NCI-H526 treated with DMSO at 0.1 percent for 48 hours (cell line): ENCODE measurements around the gene FAM83D.

Experiments
- DNase-seq: peaks from one replicate; lab custom pipeline; 2025; lab: John Stamatoyannopoulos, UW

Gene FAM83D

DNA sequence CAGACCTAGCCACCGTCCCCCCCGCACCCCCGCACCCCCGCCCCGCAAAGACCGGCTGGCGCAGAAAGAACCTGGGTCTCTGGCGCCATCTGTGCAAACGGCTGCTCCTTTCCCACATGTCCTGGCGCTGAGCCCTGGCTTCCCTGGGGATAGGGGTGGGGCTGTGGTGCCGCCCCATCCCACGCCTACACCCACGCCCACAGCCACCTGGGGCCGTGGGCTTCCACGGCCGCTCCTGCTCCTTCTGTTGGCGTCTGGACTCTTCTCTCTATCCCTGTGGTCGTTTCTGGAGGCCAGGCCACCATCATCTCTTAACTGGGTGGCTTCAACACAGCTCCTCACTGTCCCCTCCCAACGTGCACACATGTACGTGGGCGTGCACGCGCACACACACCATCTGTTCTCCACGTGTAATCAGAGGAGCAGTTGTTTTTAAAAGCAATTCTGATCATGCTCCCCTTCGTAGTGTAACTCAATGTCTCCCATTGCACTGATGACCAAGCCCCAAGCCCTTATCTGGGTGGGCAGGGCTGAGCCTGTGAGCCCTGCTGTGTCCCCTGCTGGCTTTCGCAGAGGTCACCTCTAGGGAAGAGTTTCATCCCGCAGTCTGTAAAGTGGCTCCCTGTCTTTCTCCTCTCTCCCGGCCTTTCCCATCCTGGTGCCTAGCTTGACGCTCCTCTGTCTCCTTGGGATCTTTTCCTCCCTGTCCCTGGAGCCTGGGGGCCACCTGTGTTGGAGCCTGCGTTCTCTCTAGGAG is 31.9 kb upstream of the FAM83D start:
- no peak for DNase-seq

DNA sequence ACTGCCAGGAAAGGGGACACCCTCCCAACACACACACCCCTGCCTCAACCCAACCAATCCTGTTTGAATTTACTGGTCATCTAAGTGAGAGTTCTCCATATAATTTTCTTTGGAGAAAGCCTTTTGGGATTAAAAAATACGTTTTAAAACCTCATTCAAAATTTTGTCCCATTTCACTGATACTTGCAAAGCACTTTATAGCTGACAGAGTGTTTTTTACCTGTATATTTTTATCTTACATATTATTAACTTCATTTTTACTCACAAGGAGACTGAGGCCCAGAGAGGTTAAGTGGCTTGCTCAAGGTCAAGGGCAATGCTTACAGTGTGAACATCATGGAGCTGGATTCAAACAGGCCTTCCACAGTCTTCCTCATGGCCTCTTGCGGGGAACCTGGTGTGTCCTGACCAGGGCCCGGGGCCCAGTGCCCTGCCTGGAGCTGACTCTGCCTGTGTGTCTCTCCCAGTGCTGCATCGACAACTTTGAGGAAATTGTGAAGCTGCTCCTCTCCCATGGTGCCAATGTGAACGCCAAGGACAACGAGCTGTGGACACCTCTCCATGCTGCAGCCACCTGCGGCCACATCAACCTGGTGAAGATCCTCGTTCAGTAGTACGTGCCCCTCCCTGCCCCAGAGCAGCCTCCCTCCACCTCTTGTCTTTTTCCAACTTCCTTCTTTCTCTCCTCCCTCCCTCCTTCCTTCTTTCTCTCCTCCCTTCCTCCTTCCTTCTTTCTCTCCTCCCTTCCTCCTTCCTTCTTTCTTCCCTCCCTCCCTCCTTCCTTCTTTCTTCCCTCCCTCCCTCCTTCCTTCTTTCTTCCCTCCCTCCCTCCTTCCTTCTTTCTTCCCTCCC is 30.9 kb upstream of the FAM83D start:
- DNase-seq: no peak

DNA sequence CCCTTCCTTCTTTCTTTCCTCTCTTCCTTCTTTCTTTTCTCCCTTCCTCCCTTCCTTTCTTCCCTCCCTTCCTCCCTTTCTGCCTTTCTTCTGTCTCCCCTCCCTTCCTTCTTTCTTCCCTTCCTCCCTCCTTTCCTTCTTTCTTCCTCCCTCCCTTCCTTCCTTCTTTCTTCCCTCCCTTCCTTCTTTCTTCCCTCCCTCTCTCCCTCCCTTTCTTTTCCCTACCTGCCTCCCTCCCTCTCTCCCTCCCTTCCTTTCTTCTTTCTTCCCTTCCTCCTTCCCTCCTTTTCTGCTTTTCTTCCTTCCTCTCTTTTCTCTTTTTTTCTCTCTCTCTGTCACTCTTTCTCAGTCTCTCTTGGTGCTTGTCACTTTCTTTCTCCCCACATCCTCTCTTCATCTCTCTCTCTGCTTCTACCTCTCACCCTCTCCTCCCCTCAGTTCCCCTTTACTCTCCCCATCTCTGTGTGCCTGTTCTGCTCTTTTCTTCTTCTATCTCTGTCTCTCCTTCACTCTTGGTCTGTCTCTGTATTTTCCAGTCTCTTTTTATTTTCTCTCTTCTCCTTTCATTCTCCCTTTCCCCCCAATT is 30.1 kb upstream of the FAM83D start:
- no peak for DNase-seq

DNA sequence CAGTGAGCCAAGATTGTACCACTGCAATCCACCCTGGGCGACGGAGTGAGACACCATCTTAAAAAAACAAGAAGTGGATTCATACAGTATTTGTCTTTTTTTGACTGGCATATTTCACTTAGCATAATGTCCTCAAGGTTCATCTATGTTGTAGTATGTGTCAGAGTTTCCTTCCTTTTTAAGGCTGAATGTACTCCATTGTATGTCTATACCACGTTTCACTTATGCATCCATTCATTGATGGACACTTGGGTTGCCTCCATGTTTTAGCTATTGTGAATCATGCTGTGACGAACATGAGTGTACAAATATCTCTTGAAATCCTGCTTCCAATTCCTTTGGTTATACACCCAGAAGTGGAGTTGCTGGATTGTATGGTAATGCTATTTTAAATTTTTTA is 28.9 kb upstream of the FAM83D start:
- no peak for DNase-seq

DNA sequence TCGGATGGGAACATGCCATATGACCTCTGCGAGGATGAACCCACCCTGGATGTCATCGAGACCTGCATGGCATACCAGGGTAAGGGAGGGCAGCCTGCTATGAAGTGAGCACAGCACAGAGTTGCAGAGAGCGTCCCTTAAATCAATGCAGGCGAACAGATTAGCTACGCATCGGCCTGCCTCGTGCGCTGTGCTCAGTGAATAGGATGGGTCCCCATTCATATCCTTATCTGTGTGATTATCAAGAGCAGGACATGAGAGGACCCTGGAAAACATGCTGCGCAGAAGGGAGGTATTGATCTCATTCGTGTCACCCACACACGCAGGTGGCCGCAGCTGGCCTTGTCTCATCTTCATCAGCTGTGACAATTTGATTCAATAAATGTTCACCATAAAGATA is 25.6 kb upstream of the FAM83D start:
- no peak for DNase-seq

DNA sequence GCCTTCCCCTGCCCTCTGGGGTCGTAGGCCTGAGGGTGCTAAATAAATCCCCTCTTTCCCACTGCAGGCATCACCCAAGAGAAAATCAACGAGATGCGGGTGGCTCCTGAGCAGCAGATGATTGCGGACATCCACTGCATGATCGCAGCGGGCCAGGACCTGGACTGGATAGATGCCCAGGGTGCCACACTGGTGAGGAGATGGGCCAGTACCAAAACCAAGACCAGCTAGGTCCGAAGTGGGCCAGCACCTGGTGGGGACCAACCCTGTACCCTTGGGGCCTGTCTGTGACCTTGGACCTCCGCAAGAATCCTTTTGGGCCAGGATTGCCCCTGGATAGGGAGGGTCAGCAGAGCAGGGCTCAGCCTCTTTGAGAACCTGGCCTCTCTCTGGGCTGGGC is 23.6 kb upstream of the FAM83D start:
- no peak for DNase-seq

DNA sequence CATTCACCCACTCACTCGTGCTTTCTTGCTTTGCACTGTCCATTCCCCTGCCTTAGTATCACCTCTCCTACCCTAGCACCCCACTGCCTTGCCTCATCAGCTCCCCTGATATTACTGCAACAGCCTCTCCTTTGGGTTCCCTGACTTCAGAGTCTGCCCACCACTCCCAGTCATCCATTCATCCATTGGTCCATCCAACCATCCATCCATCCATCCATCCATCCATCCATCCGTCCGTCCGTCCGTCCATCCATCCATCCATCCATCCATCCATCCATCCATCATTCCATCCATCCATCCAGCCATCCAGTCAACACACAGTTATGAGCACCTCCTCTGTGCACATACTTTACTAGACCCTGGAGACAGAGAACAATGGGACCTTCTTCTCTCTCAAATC is 22.9 kb upstream of the FAM83D start:
- no peak for DNase-seq

DNA sequence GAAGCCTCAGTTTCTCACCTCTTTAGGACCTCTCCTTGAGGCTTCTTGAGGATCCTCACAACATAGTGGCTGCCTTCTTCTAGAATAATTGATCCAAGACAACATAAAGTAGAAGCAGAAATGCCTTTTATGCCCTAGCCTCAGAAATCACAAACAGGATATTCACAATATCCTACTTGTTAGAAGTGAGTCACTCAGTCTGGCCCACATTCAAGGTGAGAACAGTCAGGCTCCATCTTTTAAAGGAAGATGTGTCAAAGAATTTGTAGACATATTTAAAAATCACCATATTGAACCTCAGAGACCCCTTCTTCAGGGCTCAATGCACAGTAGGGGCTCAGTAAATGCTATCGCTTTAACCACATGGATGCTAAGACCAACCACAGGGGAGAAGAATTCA is 20.8 kb upstream of the FAM83D start:
- DNase-seq: no peak

DNA sequence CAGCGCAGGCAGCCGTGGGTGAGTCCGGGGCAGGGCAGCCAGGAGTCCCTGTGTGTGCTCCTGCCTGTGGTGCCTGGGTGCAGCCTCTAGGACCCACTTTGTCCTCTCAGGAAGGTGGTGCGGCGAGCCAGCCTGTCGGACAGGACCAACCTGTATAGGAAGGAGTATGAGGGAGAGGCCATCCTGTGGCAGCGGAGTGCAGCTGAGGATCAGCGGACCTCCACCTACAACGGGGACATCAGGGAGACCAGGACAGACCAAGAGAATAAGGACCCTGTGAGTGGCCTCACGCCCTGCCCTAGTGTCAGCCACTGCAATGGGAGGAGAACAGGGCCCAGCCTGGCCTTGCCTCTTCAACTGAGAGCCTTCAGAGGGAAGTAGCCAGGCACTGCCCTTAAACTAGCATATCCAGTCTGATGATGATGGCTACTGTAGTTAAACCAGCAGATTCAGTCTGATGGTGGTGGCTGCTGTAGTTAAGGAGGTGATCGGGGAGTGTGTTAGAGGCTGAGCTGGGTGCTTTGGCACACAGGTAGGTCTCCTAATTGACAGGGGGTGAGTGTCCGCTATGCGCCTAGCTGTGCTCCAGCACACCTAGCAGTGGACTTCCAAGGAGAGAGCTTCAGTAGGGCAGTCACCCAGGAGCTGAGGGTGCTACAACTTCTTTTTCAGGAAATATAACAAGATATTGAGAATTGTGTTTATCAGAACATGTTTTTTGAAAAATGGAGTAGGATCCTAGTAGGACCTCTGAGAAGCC is 18.1 kb upstream of the FAM83D start:
- DNase-seq: no peak

DNA sequence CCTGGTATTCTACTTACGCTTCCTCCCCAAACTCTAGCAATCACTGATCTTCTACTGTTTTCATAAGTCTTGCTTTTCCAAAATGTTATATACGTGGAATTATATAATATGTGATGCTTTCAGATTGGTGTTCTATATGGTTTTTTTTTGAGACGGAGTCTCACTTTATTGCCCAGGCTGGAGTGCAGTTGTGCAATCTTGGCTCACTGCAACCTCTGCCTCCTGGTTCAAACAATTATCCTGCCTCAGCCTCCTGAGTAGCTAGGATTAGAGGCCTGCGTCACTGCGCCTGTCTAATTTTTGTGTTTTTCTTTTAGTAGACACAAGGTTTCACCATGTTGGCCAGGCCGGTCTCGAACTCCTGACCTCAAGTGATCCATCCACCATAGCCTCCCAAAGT is 10.9 kb upstream of the FAM83D start:
- no peak for DNase-seq

DNA sequence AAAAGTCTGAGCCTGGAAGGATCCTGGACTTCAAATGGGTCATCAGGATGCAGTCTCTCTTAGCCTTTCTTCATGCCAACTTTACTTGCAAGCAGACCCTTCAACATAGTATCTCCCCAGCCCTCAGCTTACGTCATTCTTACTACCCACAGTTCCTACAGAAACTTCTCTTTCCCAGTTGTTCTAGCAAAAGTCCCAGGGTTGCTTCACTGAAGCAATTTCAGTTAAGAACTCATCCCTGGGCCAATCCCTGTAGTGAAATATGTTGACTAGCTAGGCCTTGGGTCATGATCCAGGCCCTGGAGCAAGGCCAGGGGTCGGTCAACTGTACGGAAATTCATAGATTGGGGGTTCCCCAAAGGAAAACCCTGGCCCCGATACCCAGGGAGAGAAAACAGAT is 8.6 kb upstream of the FAM83D start:
- DNase-seq: no peak

DNA sequence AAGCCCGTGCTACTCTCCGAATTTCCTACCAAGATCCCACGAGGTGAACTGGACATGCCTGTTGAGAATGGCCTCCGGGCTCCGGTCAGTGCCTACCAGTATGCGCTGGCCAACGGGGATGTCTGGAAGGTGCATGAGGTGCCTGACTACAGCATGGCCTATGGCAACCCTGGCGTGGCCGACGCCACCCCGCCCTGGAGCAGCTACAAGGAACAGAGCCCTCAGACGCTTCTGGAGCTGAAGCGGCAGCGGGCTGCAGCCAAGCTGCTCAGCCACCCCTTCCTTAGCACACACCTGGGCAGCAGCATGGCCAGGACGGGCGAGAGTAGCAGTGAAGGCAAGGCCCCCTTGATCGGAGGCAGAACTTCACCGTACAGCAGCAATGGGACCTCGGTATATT is 8.0 kb upstream of the FAM83D start:
- no peak for DNase-seq

DNA sequence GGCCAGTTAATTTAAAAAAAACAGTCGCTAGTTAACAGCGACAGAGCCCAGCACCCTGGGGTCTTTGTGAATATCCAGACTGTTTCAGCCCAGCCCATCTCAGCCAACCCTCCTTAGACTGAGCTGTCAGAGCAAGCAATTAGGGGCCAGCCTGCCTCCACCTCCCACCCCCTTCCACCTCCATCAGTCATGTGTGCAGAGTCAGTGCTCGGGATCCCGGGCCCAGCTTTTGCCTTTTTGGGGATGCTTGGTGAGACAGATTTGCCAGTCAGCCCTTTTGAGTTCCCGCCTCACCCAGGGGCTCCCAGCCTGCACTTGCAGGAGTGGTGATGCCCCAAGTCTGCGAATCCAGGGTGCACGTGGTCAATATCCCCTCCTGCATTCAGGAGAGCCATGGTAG is 6.5 kb upstream of the FAM83D start:
- DNase-seq: no peak

DNA sequence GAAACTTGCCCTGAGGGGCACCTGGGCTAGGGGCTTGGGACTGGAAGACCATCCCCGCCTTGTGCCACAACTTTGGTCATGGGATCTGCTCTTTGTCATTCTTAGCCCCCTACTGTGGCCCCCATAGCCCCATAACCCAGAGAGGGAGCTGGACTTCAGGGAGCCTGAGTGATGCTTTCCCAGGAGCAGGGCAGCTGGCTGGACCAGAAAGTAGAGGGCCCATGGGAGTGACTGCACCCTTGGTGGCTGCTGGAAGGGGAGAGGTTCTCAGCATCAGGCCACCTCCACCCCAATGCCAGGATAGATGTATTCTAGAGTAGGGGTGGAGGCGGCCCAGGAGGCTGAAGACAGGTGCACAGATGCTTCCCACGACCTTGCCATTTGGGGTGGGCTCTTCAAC is 5.8 kb upstream of the FAM83D start:
- DNase-seq: no peak

DNA sequence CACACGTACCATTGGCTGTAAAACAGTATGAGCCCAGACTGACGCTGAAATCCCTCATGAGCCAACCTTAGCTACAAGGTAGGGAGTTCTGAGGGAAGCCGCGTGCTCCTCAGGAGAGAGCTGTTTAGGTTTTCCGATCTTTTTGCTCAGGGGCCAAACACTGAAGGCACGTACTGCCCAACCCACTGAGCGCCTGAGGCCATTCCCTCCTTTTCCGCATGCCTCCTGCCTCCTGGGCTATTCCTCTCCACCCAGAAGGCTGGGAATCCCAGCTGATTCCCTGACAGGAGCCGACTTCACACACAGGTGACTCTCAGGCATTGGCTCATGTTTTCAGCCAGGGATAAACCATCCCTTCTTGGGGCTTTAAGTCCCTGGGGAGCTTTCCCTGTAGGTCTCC is 5.4 kb upstream of the FAM83D start:
- DNase-seq: no peak

DNA sequence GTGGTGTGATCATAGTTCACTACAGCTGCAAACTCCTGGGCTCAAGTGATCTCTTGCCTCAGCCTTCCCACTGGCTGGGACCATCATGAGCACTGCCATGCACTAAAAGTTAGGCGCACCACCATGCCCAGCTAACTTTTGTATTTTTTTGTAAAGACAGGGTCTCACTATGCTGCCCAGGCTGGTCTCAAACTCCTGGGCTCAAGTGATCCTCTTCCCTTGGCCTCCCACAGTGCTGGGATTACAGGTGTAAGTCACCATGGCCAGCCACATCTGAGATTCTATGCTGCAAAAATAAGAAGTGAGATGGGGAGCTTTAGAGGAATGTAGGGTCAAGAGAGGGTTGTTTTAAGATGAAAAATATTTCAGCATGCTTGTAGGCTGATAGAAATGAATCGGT is 1.5 kb upstream of the FAM83D start:
- no peak for DNase-seq

DNA sequence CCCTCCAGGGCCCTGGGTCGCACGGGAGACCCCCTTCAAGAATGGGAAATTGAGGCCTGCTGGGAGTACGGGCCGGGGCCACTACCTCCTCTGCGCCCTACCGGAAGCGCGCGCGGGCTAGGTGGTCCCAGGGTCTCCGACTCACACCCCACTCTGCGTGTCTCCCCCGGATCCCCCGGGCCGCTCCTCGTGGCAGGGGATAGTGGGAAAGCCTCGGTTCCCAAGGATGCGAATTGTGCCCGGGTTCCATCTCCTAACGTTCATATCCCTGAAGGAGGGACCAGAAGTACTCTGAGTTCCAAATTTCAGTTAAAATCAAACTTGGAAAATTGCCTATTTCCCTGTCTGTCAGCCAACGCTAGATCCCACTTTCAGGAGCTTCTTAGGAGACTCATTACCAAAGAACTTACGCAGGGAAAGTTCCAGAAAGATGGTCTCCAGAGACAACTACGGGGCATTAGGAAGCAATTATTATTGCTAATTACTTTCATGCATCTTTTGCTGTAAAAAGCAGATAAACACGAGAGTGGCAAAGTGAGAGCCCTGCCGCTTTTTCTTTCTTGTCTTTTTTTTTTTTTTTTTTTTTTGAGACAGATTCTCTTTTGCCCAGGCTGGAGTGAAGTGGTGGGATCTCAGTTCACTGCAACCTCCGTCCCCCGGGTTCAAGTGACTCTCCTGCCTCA is 858 bp downstream of the FAM83D start:
- DNase-seq: no peak

DNA sequence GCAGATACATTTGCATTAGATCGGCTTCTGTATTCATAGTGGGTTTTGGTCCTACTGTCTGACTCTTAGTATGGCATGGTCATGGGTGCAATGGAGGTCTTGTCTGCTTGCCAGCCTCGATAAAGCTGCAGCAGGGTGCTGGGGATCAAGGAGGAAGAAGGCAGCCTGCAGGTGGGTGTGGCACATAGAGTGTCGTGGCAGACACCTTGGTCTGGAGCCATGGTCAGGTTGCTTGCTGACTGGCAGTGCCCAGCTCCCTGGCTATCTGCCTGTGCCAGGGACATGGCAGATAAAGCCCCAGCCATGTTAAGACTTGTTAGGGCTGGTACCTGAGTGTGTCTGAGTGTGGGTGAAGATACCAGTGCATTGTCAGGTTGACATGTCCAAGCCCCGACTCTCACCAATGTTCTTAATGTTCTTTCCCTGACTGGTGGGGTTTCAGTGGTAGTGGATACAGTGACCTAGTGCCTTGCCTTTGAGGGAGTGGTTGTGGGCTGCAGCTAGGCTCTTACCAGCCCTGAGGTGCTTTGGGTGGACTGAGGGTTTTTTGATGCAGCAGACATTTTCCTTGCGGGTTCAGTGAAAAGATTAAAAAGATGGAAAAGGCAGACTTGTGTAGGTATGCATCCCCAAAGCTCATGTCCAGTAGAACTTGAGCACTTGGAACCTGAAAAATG is 1.8 kb downstream of the FAM83D start:
- DNase-seq: no peak

DNA sequence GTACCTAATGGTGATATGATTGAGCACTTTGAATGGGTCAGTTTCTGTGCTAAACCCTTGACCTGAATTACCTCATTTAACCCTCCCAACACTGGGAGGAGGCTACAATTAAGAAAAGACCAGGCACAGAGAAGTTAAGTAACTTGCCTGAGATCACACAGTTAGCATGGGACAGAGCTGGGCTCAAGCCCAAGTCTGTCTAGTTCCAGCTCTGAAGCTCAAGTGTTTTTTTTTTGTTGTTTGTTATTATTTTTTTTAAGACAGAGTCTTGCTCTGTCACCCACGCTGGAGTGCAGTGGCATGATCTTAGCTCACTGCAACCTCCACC is 4.0 kb downstream of the FAM83D start:
- DNase-seq: no peak

DNA sequence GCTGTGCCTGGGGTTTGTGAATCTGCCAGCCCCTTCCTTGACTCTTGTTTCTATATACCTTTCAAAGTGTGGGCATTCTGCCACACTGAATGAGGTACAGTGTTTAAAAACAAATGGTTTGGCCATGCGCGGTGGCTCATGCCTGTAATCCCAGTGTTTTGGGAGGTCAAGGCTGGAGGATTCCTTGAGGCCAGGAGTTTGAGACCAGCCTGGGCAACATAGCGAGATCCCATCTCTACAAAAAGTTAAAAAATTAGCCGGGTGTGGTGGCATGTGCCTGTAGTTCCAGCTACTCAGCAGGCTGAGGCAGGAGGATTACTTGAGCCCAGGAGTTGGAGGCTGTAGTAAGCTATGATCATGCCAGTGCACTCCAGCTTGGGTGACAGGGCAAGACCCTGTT is 5.8 kb downstream of the FAM83D start:
- no peak for DNase-seq

DNA sequence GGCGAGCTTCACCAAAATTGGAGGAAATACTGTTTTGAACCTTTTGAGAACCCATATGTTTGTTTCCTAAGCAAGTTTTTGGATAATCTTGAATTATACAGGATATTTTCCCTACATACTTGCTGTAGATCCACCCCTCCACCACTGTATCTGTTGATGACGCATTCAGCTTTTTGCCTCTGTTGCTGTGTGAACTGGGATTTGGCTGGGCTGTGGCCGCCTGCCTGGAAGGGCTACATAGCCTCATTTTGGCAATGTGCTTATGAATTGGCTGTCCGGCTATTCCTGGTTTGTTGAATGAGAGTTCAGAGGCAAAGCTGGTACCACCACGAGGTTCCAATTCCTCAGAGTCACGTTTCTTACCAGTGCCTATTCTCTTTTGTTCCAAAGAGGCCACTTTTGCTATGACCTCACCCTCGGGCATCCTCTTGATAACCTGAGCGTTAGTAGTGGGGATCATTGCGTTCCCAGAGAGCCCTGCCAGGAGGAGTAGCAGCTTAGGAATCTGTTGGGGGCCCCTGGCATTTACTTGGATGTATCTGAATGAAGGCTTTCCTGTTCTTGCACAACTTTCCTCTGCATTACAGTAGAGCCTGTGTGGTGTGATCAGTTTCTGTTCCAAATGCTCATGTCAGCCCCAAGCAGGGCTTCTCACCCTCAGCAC is 6.4 kb downstream of the FAM83D start:
- DNase-seq: no peak
